22Rv1 (cell line): ENCODE data around the gene CAMKMT.

Source experiments
- ZFX ChIP-seq: fragments of 450-650 bp; IDR thresholded peaks from 2 replicates; pipeline ENCODE4 v1.6.1; 2017; ENCODE audit warnings: antibody characterized with exemption, borderline replicate concordance
- TF ChIP-seq, protein P1 (sequence below): fragments of 450-650 bp; IDR thresholded peaks from 2 replicates; pipeline ENCODE4 v1.5.1; 2017; ENCODE audit warnings: mild to moderate bottlenecking

DNA sequence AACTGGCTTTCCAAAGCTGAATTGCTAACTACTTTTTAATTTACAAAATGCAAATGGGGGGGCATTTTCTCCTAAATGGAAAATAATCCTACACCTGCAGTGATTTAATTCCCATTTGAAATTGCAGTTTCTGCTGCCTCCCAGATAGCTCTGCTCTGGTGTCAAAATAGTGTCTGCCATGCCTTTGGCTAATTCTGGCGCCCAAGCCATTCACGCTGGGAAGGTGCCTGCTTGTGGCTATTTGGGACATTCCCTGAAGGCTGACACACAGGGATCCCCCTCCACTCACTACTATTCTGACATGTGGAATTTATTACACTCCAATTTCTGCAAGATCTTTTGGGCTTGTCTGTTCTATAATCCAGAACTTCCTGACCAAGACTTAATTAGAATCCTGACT is 451.4 kb downstream of the CAMKMT start:
- TF ChIP-seq, protein P1, sequence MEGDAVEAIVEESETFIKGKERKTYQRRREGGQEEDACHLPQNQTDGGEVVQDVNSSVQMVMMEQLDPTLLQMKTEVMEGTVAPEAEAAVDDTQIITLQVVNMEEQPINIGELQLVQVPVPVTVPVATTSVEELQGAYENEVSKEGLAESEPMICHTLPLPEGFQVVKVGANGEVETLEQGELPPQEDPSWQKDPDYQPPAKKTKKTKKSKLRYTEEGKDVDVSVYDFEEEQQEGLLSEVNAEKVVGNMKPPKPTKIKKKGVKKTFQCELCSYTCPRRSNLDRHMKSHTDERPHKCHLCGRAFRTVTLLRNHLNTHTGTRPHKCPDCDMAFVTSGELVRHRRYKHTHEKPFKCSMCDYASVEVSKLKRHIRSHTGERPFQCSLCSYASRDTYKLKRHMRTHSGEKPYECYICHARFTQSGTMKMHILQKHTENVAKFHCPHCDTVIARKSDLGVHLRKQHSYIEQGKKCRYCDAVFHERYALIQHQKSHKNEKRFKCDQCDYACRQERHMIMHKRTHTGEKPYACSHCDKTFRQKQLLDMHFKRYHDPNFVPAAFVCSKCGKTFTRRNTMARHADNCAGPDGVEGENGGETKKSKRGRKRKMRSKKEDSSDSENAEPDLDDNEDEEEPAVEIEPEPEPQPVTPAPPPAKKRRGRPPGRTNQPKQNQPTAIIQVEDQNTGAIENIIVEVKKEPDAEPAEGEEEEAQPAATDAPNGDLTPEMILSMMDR, result no peak
- no peak for TF ChIP-seq ZFX
